Measurements from ENCODE around the gene SSNA1.
A peak's percentile ranks its signal among the peaks of the same experiment; 100 is the strongest.

The SSNA1 gene

GRCh38 chr9:137223078-137223970 lies 34.8 kb downstream of the SSNA1 start:
- H3K27ac ChIP-seq (ENCODE audit: low read length), result no peak overlapping the region
- peaks cover 3% of the 10 kb centered on the region; the same call in 1 of the 2 replicates for H3K4me1 ChIP-seq (ENCODE audit: insufficient read depth, low read length)
- H3K9me3 ChIP-seq (ENCODE audit: insufficient read depth, low read depth, low read length), result no peaks in the 10 kb centered on the region
- no peaks in the 10 kb centered on the region for H3K36me3 ChIP-seq (ENCODE audit: insufficient read depth, low read depth, low read length)
- H3K27me3 ChIP-seq (ENCODE audit: insufficient read depth, low read length), result peaks cover 9% of the 10 kb centered on the region
- H3K4me3 ChIP-seq (ENCODE audit: low read length), result peak overlapping the region; percentile 86
- H3K9ac ChIP-seq (ENCODE audit: low read depth, low read length), result peak overlapping the region; percentile 91

- Histone ChIP-seq H3K27ac (ENCODE audit: low read length) (no peak within 1 kb of the TSS), H3K27me3 (ENCODE audit: insufficient read depth, low read length) (peaks cover 9% of the 10 kb centered on the region), H3K9me3 (ENCODE audit: insufficient read depth, low read depth, low read length) (no peaks in the 10 kb centered on the region), H3K9ac (ENCODE audit: low read depth, low read length) (peak within 1 kb of the TSS; percentile 91), H3K4me3 (ENCODE audit: low read length) (peak within 1 kb of the TSS; percentile 86), H3K4me1 (ENCODE audit: insufficient read depth, low read length) (peaks cover 3% of the 10 kb centered on the region; the same call in 1 of the 2 replicates), H3K36me3 (ENCODE audit: insufficient read depth, low read depth, low read length) (no peaks in the 10 kb centered on the region)
These were observed 36.6 kb downstream of the SSNA1 start, which contains the start of gene CYSRT1 for GRCh38 chr9:137224830-137225694. Gene CYSRT1 (plus strand): TSS chr9:137225174. CDS start chr9:137225622, 448 bp downstream.

GRCh38 chr9:137225699-137226331 lies 37.3 kb downstream of the SSNA1 start:
- H3K4me3 ChIP-seq (ENCODE audit: low read length), result no peak overlapping the region
- peaks cover 3% of the 10 kb centered on the region; the same call in 1 of the 2 replicates for H3K4me1 ChIP-seq (ENCODE audit: insufficient read depth, low read length)
- H3K36me3 ChIP-seq (ENCODE audit: insufficient read depth, low read depth, low read length), result no peaks in the 10 kb centered on the region
- no peaks in the 10 kb centered on the region for H3K9me3 ChIP-seq (ENCODE audit: insufficient read depth, low read depth, low read length)
- H3K9ac ChIP-seq (ENCODE audit: low read depth, low read length), result no peak overlapping the region
- H3K27me3 ChIP-seq (ENCODE audit: insufficient read depth, low read length), result peaks cover 9% of the 10 kb centered on the region
- H3K27ac ChIP-seq (ENCODE audit: low read length), result no peak overlapping the region

- peaks cover 9% of the 10 kb centered on the region for H3K27me3 ChIP-seq (ENCODE audit: insufficient read depth, low read length)
- no peak overlapping the region for H3K9ac ChIP-seq (ENCODE audit: low read depth, low read length)
- H3K4me1 ChIP-seq (ENCODE audit: insufficient read depth, low read length), result peaks cover 3% of the 10 kb centered on the region; the same call in 1 of the 2 replicates
- no peaks in the 10 kb centered on the region for H3K9me3 ChIP-seq (ENCODE audit: insufficient read depth, low read depth, low read length)
- H3K4me3 ChIP-seq (ENCODE audit: low read length), result no peak overlapping the region
- no peaks in the 10 kb centered on the region for H3K36me3 ChIP-seq (ENCODE audit: insufficient read depth, low read depth, low read length)
- no peak overlapping the region for H3K27ac ChIP-seq (ENCODE audit: low read length)
These were observed 38.0 kb downstream of the SSNA1 start for GRCh38 chr9:137226338-137227053.

GRCh38 chr9:137227054-137227852 lies 38.8 kb downstream of the SSNA1 start, which contains the start of gene RNF224:
Gene RNF224 (plus strand): TSS chr9:137227502. CDS start chr9:137228336, 834 bp downstream.
- Histone ChIP-seq H3K27me3 (ENCODE audit: insufficient read depth, low read length) (peaks cover 9% of the 10 kb centered on the region), H3K9me3 (ENCODE audit: insufficient read depth, low read depth, low read length) (no peaks in the 10 kb centered on the region), H3K4me3 (ENCODE audit: low read length) (no peak within 1 kb of the TSS), H3K9ac (ENCODE audit: low read depth, low read length) (no peak within 1 kb of the TSS), H3K36me3 (ENCODE audit: insufficient read depth, low read depth, low read length) (no peaks in the 10 kb centered on the region), H3K4me1 (ENCODE audit: insufficient read depth, low read length) (peaks cover 3% of the 10 kb centered on the region; the same call in 1 of the 2 replicates), H3K27ac (ENCODE audit: low read length) (no peak within 1 kb of the TSS)

- no peaks in the 10 kb centered on the region for H3K36me3 ChIP-seq (ENCODE audit: insufficient read depth, low read depth, low read length)
- no peak overlapping the region for H3K4me3 ChIP-seq (ENCODE audit: low read length)
- H3K9me3 ChIP-seq (ENCODE audit: insufficient read depth, low read depth, low read length), result no peaks in the 10 kb centered on the region
- peaks cover 2% of the 10 kb centered on the region for H3K27me3 ChIP-seq (ENCODE audit: insufficient read depth, low read length)
- H3K4me1 ChIP-seq (ENCODE audit: insufficient read depth, low read length), result peaks cover 3% of the 10 kb centered on the region; the same call in 1 of the 2 replicates
- no peak overlapping the region for H3K27ac ChIP-seq (ENCODE audit: low read length)
- H3K9ac ChIP-seq (ENCODE audit: low read depth, low read length), result no peak overlapping the region
These were observed 39.5 kb downstream of the SSNA1 start for GRCh38 chr9:137227853-137228505.

- no peak overlapping the region for H3K27ac ChIP-seq (ENCODE audit: low read length)
- H3K4me1 ChIP-seq (ENCODE audit: insufficient read depth, low read length), result peaks cover 3% of the 10 kb centered on the region; the same call in 1 of the 2 replicates
- H3K36me3 ChIP-seq (ENCODE audit: insufficient read depth, low read depth, low read length), result no peaks in the 10 kb centered on the region
- H3K4me3 ChIP-seq (ENCODE audit: low read length), result no peak overlapping the region
- no peak overlapping the region for H3K9ac ChIP-seq (ENCODE audit: low read depth, low read length)
- H3K9me3 ChIP-seq (ENCODE audit: insufficient read depth, low read depth, low read length), result no peaks in the 10 kb centered on the region
- no peaks in the 10 kb centered on the region for H3K27me3 ChIP-seq (ENCODE audit: insufficient read depth, low read length)
These were observed 40.1 kb downstream of the SSNA1 start for GRCh38 chr9:137228506-137228967.

GRCh38 chr9:137228968-137229896 lies 40.8 kb downstream of the SSNA1 start:
- H3K4me1 ChIP-seq (ENCODE audit: insufficient read depth, low read length), result no peaks in the 10 kb centered on the region

GRCh38 chr9:137229903-137230704 lies 41.6 kb downstream of the SSNA1 start:
- H3K36me3 ChIP-seq (ENCODE audit: insufficient read depth, low read depth, low read length), result no peaks in the 10 kb centered on the region
- H3K27me3 ChIP-seq (ENCODE audit: insufficient read depth, low read length), result no peaks in the 10 kb centered on the region
- no peak overlapping the region for H3K9ac ChIP-seq (ENCODE audit: low read depth, low read length)
- no peak overlapping the region for H3K4me3 ChIP-seq (ENCODE audit: low read length)
- H3K9me3 ChIP-seq (ENCODE audit: insufficient read depth, low read depth, low read length), result no peaks in the 10 kb centered on the region
- no peak overlapping the region for H3K27ac ChIP-seq (ENCODE audit: low read length)
- H3K4me1 ChIP-seq (ENCODE audit: insufficient read depth, low read length), result no peaks in the 10 kb centered on the region

More at GRCh38 chr9:137228968-137229896, 40.8 kb downstream of the SSNA1 start:
- Histone ChIP-seq H3K4me3 (ENCODE audit: low read length) (no peak overlapping the region), H3K36me3 (ENCODE audit: insufficient read depth, low read depth, low read length) (no peaks in the 10 kb centered on the region), H3K27ac (ENCODE audit: low read length) (no peak overlapping the region), H3K9ac (ENCODE audit: low read depth, low read length) (no peak overlapping the region), H3K9me3 (ENCODE audit: insufficient read depth, low read depth, low read length) (no peaks in the 10 kb centered on the region), H3K27me3 (ENCODE audit: insufficient read depth, low read length) (no peaks in the 10 kb centered on the region)

Measured in iPS-20b (cell line).